VCaP (cell line): ENCODE results near the gene RHOT2.

Experiments used
- H3K27ac ChIP-seq: fragments of 450-650 bp; 2 replicates; pipeline ENCODE4 v1.5.1; 2017
- CTCF ChIP-seq: fragments of 450-650 bp; conservative IDR thresholded peaks from 2 replicates; pipeline ENCODE4 v1.5.1; 2017; ENCODE audit warnings: mild to moderate bottlenecking, moderate library complexity

RHOT2 gene

GRCh38 chr16:646679-647172 is 21.2 kb upstream of the RHOT2 start:
- H3K27ac ChIP-seq = no peak overlapping the region
- TF ChIP-seq CTCF = no peak

GRCh38 chr16:647173-647902 is 20.6 kb upstream of the RHOT2 start:
- no peak for TF ChIP-seq CTCF
- no peak overlapping the region for H3K27ac ChIP-seq

GRCh38 chr16:648071-648780 is 19.7 kb upstream of the RHOT2 start:
- H3K27ac ChIP-seq = peak overlapping the region; percentile 75
- TF ChIP-seq CTCF = peak; percentile 29

- H3K27ac ChIP-seq = peak within 1 kb of the TSS; percentile 75
- TF ChIP-seq CTCF = no peak
Measured at GRCh38 chr16:648781-649589, 18.9 kb upstream of the RHOT2 start, which contains the start of gene WDR90. WDR90 (plus strand) TSS chr16:649365; CDS start chr16:649417, 52 bp downstream.

GRCh38 chr16:649631-650030 is 18.3 kb upstream of the RHOT2 start:
- TF ChIP-seq CTCF = no peak
- H3K27ac ChIP-seq = peak overlapping the region; percentile 75

GRCh38 chr16:651844-652243 is 16.1 kb upstream of the RHOT2 start:
- no peak overlapping the region for H3K27ac ChIP-seq
- no peak for TF ChIP-seq CTCF
